ENCODE results near the gene S100A5.
"Not testable (repeated sequence)": the region's sequence is repeated elsewhere in the genome, so short reads cannot be mapped to it uniquely, and the experiment has no call there.

Gene S100A5

DNA sequence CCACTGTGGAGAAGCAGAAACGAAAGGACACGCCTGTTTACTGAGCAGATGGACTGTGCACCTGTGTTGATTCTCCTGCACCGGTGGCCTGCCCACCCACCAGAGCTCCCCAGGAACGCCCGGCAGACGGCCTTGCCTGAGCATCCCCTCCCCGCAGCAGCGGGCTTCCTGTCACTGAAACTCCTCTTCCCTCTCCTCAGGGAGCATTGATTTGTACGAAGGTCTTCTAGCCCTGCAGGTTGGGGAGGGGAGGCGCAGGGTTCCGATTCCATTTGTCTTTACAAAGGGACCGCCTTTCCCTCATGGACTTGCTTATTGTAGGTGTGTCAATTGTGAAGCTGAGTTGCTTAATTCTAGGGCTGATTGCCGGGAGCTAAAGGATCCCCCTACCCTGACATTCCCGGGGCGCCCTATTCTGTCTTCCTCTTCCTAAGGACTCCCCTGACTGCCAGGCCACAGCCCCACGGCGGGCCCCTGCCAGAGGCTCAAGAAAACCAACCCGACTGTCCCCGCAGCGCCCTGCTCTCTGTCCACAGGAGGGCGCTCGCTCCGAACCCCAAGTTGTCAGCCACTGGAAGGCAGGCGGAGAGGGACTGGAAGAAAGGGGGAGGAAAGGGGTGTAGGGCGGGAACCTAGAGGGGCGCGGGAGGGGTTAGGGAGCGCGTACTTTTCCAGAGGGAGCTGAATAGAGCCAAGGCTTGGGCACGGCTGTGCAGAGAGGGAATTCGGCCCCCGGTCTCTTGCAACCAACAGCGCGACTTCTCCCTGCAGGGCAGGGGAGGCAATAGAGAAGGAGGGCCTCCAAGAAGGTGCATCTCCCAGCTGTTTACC lies 7.8 kb downstream of the S100A5 start:
- no peak for FAIRE-seq

DNA sequence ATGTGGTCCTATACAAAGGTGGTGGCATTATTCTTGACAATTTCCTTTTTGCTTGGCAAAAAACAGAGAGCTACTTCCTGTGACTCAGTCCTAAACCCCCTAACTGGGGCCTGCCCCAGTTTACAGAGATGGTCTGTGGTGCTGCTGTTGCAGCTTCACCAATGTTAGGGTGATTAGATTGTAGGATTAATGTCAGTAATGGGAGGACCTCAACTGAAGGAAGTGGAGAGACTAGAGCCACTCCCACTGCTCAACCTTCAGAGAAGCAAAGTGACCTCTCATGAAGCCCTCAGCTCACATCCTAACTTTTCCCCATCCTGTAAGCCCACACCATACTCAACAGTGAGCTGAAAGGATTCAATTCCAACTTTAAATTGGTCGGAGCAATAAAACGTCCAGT lies 8.6 kb downstream of the S100A5 start:
- FAIRE-seq = no peak

DNA sequence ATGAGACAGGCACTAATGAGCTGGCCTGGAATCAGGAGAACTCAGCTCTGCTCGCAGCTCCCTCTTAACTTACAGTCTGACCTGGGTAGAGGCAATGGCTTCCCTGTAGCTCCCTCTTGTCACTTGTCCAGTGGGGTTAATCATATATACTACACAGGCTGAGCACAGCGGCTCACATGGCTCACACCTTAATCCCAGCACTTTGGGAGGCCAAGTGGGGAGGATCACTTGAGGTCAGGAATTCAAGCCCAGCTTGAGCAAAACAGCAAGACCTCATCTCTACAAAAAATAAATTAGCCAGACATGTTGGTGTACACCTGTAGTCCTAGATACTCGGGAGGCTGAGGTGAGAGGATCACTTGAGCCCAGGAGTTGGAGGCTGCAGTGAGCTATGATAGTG lies 9.1 kb downstream of the S100A5 start:
- no peak for FAIRE-seq

DNA sequence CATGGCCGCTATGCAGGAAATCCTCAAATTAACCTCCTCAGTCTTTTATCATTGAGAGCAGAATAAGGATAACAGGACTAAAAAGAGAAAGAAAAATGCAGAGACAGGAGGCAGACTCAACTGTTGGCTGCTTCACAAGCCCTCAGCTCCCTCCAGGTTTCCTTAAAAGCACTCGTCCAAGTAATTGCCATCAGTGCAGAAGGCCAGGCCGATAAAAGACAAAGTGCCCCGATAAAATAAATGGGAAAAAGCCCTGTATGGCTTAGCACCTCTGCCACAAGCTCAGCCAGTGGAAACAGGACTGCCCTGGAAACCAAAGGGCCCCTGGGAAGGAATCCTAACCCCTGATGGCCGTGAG lies 13.1 kb downstream of the S100A5 start:
- FAIRE-seq = no peak

DNA sequence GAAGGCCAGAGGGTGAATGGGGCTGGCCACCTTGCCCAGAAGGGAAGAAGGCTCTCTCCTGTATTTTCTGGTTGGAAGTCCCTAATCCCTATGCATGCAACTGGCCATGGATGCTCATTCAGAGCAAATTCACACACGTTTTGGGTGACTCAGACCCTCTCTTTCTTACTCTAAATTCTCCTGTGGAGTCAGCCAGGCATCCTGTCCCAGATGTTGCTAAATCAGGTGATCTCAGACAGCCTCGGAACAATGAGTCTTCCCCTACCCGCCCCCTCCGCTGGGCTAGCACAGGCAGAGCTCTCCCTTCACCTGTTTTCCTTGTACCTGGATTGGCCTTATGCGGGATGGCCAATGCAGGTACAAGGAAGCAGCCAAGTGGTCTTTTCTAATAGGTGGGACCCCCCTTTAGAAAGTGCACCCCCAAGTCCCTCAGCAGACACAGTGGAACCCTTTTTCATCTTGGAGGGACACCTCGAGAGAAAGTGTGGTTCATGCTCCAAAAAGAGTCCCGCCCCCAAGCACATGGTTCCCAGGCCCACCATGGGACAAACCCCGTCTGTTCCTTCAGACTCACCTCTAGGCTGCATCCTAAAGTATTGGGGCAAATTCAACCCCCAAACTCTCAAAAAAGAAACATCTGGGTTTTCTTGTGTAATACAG lies 13.6 kb downstream of the S100A5 start:
- no peak for FAIRE-seq

DNA sequence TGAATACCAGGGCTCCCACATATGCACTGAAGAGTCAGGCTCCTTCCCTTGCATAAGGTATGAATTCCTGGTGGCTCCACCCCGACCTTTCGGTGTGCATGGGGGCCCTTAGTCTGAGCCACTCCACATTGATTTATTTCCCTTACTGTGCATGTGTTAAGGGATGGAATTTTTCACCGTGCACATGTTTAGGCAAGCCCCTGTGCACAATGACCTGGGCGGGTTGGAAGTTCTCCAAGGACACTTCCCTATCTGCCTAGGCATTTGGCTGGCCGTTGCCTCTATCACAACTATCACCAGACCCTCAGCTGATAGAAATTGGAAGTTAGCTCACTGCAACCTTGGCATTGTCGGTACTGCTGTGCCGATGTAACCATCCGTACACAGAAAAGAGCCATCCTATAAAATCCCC lies 14.6 kb downstream of the S100A5 start:
- no peak for FAIRE-seq

DNA sequence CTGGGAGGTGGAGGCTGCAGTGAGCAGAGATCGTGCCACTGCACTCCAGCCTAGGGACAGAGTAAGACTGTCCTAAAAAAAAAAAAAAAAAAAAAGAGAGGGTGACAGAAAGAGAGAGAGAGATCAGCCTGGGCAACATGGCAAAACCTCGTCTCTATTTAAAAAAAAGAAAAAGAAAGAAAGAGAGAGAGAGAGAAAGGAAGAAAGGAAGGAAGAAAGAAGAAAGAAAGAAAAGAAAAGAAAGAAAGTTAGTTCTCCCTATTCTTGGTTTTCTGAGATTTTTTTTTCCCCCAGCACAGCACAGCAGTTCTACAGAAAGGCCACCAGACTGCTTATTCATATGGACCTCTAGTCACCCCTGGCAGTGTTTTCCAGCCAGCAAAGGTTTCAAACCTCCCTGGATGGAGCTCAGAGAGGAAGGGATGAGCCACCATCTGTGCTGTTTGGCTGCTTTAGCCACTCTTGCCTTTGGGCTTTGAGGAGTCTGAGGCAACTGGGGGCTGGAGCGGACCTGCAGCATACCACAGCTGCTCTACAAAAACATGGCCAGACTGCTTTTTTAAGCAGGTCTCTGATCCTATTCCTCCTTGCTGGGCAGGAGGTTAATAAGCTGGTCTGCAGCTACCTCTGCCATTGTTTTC lies 15.5 kb downstream of the S100A5 start:
- FAIRE-seq = no peak

DNA sequence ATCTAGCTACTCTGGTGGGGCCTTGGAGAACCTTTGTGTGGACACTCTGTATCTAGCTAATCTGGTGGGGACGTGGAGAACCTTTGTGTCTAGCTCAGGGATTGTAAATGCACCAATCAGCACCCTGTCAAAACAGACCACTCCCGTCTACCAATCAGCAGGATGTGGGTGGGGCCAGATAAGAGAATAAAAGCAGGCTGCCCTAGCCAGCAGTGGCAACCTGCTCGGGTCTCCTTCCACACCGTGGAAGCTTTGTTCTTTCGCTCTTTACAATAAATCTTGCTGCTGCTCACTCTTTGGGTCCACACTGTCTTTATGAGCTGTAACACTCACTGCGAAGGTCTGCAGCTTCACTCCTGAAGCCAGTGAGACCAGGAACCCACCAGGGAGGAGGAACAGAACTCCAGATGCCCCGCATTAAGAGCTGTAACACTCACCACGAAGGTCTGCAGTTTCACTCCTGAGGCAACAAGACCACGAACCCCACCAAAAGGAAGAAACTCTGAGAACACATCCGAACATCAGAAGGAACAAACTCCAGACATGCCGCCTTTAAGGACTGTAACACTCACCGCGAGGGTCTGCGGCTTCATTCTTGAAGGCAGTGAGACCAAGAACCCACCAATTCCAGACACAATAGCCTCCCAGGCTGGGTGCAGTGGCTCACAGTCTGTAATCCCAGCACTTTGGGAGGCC lies 18.2 kb downstream of the S100A5 start:
- FAIRE-seq = not testable (repeated sequence)

DNA sequence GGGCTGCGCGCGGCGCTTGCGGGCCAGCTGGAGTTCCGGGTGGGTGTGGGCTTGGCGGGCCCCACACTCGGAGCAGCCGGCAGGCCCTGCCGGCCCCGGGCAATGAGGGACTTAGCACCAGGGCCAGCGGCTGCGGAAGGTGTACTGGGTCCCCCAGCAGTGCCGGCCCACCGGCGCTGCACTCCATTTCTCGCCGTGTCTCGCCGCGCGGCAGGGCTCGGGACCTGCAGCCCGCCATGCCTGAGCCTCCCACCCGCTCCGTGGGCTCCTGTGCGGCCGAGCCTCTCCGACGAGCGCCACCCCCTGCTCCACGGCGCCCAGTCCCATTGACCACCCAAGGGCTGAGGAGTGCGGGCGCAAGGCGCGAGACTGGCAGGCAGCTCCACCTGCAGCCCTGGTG lies 18.9 kb downstream of the S100A5 start:
- not testable (repeated sequence) for FAIRE-seq

DNA sequence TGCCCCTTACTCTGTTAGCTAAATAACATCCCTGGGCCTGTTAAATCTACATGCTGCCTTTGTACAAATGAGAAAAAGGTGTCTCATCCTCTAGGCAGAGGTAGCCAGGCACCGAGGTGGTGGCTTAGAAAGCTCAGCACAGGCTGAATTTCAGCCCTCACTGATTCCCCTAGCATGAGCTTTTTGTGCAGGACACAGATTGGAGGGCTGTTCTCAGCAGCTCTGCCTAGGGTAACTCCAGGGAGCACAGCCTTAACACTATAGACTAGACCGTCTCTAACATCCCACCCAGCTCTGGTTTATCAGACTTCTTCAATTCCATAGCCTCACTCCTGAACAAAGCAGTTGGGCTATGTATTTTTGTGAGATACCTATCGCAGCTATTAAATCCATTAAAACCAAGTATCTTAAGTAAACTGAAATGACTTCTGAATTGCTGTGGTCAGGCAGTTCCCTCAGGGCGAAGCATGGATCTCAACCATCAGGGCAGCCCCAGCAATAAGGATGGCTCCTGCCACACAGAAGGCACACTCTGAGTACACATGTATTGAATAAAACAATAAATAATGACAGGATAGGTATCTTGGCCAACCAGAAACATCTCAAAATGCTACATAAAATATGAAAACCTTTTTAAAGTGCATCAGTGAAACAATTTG lies 19.8 kb downstream of the S100A5 start:
- no peak for FAIRE-seq

DNA sequence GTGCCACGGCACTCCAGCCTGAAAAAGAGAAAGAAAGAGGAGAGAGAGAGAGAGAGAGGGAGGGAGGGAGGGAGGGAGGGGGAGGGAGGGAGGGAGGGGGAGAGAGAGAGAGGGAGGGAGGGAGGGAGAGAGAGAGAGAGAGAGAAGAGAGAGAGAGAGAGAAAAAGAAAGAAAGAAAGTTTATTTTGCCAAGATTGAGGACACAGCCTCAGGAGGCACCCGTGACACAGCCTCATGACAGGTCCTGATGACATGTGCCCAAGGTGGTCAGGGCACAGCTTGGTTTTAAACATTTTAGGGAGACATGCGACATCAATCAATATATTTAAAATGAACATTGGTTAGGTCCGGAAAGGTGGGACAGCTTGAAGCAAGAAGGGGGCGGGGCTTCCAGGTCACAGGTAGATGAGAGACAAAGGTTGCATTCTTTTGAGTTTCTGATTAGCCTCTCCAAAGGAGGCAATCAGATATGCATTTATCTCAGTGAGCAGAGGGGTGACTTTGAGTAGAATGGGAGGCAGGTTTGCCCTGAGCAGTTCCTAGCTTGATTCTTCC lies 20.5 kb downstream of the S100A5 start:
- FAIRE-seq = not testable (repeated sequence)

DNA sequence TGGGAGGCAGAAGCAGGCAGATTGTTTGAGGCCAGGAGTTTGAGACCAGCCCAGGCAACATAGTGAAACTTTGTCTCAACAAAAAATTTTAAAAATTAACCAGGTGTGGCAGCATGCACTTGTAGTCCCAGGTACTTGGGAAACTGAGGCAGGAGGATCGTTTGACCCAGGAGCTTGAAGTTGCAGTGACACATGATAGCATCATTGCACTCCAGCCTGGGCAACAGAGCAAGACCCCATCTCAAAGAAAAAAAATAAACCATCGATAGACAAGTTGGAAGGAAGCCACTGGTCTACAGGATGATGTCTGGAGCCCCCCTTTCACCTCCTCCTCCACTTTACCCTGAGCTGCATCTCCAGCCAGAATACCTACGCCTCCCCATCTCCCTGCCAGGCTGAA lies 21.5 kb downstream of the S100A5 start:
- FAIRE-seq = no peak

DNA sequence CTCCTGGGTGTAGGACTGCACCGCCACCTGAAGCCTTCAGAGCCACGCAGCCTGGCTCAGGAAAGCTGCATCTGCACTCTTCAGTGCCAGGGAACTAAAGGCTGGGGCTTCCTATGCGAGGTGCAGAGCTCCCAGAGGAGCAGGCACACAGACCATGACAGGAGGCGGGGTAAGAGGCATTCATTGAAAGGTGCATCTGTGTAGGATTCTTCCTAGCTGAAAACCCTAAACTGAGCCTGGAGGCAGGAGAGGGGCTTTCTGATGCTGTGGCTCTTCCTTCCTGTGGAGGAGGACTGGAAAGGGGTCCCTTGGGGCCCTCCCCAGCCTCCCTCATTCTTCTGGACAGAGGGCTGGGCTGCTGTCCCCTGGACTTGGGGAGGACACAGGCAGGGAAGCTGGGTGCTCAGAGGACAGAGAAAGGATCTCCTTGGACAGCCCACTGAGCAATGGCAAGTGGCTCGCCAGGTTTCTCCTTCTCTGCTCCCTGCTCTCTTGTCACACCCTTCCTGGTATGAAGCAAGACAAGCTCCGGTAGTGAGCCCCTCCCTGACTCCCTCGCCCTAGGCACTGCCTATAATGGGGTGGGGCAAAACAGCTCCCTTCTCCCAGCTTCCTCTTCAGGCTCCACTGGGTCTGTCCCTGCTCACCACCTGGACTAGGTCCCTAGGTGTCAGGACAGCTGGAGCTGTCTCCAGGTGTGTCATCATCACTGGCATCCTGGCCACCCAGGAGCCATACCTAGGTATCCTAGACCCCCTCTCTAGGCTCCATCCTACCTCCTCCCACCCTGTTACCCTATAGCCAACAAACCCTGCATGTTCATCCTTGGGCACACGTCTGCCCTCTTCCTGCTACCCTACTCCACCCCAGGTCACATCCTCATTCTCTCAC lies 25.0 kb downstream of the S100A5 start:
- FAIRE-seq = no peak

DNA sequence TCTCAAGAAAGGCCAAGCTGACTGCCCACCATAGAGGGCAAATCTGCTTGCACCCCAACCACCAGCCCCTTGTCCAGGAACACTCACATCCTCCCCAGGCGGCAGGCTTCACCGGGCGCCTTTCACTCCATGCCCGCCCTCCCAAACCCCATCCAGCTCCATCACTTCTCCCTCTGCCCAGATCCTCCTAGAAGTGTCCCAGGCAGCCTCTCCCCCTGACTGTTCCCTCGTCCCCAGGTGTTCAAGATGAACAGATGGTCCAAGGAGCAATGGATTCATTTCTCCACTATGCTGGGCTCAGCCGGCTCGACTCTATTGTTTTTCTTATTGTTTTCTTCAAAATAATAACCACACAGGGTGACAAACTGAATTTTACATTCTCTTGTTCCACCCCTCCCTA lies 27.1 kb downstream of the S100A5 start:
- no peak for FAIRE-seq

DNA sequence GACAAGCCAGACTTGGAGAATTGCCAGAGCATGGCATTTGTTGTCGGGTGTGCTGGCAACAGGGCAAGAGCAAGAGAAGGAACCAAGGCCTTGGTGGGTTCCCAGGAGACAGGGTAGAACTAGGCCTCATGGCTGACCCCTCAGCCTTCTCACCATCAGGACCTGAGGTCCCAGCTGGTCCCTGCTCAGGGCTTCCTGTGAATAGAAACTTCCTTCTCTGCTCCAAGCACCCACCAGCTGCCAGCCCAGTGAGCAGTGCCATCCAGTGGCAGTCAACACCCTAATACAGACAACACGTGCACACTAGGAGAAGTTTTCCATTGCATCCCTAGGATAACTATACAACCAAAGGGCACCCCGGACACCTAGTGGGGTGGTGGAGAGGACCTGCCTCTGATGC lies 27.7 kb downstream of the S100A5 start:
- no peak for FAIRE-seq

DNA sequence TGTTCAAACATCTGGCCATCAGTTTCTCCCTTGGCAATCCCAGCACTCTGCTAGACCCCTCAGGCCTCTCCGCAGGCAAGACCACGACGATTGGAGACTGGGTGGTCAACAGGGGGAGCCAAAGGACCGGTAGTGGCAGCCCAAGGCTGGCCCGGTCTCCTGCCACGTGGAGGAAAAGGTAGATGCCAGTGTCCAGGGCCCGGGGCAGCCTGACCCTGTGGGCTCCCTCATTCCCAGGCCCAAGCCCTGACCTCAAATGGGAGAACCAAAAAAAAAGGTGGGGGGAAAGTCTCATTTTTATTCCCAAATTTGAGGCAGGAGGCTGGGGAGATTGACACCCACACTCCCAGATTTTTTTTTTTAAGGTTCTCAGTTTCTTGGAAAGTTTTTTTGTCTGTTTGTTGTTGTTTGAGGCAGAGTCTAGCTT lies 29.7 kb downstream of the S100A5 start:
- FAIRE-seq = no peak

DNA sequence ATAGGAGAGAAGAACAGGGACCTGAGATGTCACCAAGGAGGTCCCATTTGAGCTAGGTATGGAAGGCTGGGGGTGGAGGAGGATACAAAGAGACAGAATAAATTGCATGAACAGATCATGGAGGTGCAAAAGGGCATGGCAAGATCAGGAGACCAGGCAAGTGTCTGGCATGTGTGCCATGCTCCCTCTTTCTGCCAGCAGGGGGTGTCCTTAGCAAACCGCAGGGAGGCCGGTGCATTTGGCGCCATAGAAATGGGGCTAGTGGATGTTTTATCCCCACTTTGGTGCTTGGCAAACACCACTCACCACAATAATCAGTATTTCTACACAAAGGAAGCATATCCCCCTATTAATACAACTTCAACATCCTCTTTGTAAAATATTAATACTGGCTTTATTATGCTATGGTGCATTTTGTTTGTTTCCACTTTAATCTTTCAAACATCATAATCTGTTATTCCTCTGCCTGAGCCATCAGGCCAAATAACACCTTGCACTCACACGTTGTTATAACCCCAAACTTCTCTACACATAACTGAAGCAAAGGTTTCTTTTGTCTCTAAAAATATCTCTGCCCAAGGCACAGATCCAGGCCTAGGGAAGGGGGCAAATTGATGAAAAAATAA lies 30.9 kb downstream of the S100A5 start:
- FAIRE-seq = no peak

DNA sequence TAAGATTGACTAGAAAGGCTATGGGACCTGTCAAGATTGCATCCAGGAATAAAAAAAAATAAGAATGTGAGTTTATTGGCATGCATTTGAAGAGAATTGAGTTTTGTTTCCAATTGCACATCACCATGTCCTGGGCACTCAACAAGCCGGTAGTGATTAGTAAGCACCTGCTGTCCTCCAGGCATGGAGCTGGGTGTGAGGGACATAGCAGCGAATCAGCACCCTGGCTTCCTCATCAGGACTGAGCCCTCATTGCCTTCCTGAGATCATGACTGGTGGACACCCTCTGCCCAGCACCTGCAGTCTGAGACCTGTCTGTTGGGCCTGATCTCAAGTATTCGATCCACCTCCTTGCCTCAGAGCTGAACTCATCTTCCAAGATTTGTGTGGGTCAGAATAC lies 31.7 kb downstream of the S100A5 start:
- FAIRE-seq = no peak

DNA sequence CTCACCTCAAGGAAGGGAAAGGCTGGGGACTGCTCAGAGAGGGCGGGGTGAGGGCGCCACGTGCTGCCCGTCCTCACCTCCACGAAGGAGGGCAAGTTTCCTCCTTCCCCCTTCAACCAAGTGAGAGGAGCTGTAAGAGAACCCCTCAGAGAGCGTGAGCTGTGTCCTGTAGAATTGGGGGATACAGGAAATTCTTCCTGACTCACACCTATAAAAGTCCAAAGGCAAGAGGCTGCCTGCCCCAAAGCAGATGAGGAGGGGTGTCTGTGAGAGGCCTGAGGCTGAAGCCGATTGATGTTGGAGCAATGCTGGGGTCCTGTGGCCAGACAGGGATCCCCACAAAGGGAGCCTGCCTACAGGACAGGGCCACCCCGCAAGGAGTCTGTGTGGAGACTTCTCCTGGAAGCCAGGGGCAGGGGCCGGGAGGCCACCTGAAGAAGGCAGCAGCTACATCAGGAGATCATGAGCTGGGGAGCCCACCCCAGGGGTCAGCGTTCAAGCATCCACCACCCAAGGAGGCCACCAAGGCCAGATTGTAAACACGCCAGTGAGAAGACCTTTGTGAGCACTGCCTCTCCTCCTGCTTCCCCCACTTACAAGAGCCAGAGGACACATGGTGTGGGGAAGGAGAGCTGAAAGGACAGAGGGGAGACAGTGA lies 32.7 kb downstream of the S100A5 start:
- FAIRE-seq = no peak

DNA sequence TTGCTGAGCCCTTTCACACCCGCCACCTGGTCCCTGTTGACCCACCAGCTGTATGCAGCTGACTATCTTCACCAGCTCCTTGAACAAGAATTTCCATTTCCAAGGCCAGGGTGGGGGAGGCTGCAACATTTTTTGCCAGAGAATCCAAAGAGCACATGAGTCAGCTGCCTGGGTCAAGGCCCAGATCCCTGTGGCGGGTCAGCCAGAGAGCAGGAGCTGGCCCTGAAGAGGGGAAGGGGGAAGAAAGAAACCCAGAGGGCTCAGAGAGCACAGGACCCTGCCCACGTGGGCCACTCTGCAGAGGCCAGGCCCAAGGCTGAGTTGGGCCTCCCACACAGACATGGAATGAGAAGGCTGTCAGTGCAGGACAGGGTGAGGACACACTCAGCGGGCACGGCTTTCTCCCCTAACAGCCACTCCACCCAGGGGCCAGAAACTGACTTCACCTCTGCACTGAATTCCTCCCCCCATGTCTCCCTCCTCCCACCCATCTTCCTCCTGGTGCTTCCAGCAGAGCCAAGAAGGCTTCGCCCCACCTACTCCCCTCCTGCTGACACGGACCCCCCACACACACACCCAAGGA lies 33.8 kb downstream of the S100A5 start:
- FAIRE-seq = no peak
